ENCODE measurements around the gene CDK2.
"Not testable (repeated sequence)": the region's sequence is repeated elsewhere in the genome, so short reads cannot be mapped to it uniquely, and the experiment has no call there.

CDK2 gene

DNA sequence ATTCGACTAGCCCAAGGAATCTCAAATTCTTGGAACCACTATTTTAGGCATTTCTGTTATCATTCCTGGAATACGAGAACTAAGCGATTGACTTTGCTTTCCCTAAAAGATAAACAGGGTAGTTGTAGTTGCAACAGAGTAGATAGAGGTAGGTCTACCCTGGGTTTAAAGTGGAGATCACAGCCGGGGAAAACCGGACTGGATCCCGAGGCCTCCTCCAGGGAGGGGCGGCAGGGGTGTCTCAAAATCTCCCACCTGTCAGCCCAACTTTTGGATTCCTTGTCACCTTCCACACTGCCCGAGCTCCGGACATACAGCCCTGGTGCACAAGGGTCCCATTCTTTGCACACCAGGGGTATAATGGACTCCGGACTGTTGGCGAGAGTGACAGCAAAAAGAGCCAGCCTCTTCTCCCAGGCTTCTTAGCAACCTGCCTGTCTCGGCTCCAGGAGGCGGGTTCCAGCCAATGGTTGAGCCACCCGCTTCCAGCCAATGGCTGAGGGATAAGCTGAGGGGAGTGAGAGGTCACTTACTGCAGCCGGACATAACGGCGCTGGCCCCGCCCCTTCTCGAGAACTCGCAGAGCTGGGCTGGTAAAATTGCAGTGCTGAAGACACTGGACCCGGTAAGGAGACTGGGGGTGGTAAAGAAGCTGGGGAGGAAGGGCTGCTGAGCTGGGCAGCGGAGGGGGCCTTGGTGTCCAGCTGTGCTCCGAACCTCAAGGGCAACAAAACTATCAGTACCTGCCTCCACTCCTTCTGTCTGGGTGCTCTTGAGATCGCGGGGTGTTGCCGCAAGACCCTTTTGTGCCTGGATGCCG is 30.3 kb downstream of the CDK2 start, which contains the start of gene SUOX:
Gene SUOX (plus strand): TSS at position 562 of the 820 bp plus-strand sequence. CDS start 4,946 bp downstream, outside the sequence.
- Histone ChIP-seq H3K4me2 (ENCODE audit: low read length) (peak within 1 kb of the TSS; percentile 97), H3K9me3 (ENCODE audit: control insufficient read depth, low read length) (no peaks in the 10 kb centered on the region), H3K27me3 (ENCODE audit: control insufficient read depth, insufficient read depth, low read length) (no peaks in the 10 kb centered on the region), H3K4me1 (peaks cover 7% of the 10 kb centered on the region), H3K79me2 (peaks cover 10% of the 10 kb centered on the region), H3K27ac (peak within 1 kb of the TSS; percentile 88), H3K36me3 (ENCODE audit: control insufficient read depth, insufficient read depth, low read length) (no peaks in the 10 kb centered on the region), H3K9ac (peak within 1 kb of the TSS; percentile 85), H3K4me3 (ENCODE audit: low read depth, low read length) (peak within 1 kb of the TSS; percentile 88), H2AFZ (peak within 1 kb of the TSS; percentile 86)
- TF ChIP-seq, protein P1, sequence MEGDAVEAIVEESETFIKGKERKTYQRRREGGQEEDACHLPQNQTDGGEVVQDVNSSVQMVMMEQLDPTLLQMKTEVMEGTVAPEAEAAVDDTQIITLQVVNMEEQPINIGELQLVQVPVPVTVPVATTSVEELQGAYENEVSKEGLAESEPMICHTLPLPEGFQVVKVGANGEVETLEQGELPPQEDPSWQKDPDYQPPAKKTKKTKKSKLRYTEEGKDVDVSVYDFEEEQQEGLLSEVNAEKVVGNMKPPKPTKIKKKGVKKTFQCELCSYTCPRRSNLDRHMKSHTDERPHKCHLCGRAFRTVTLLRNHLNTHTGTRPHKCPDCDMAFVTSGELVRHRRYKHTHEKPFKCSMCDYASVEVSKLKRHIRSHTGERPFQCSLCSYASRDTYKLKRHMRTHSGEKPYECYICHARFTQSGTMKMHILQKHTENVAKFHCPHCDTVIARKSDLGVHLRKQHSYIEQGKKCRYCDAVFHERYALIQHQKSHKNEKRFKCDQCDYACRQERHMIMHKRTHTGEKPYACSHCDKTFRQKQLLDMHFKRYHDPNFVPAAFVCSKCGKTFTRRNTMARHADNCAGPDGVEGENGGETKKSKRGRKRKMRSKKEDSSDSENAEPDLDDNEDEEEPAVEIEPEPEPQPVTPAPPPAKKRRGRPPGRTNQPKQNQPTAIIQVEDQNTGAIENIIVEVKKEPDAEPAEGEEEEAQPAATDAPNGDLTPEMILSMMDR (IDR thresholded peaks at IDR 0.05) = no peak

DNA sequence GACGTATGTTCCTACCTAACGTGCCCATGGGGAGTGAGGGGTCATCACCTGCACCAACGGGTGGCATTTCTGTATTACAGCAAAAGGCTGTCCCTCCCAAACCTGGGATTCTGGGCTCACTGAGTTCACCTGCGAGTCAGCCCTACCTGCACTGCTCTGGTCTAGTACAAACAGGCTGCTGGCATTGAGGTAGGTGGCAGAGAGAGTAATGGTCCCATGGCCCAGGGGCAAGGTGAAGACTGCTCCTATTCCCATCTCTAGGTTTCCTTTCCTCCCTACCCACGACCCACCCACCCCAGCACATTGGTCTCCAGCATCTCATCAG is 30.9 kb downstream of the CDK2 start:
- Histone ChIP-seq H3K36me3 (ENCODE audit: control insufficient read depth, insufficient read depth, low read length) (no peaks in the 10 kb centered on the region), H3K4me1 (peaks cover 11% of the 10 kb centered on the region), H3K27me3 (ENCODE audit: control insufficient read depth, insufficient read depth, low read length) (no peaks in the 10 kb centered on the region), H3K27ac (peak overlapping the region; percentile 88), H3K4me3 (ENCODE audit: low read depth, low read length) (peak overlapping the region; percentile 88), H3K79me2 (peaks cover 10% of the 10 kb centered on the region), H3K9ac (peak overlapping the region; percentile 85), H3K4me2 (ENCODE audit: low read length) (peak overlapping the region; percentile 97), H3K9me3 (ENCODE audit: control insufficient read depth, low read length) (no peaks in the 10 kb centered on the region), H2AFZ (peak overlapping the region; percentile 86)
- TF ChIP-seq, protein P1 (IDR thresholded peaks at IDR 0.05) = no peak

DNA sequence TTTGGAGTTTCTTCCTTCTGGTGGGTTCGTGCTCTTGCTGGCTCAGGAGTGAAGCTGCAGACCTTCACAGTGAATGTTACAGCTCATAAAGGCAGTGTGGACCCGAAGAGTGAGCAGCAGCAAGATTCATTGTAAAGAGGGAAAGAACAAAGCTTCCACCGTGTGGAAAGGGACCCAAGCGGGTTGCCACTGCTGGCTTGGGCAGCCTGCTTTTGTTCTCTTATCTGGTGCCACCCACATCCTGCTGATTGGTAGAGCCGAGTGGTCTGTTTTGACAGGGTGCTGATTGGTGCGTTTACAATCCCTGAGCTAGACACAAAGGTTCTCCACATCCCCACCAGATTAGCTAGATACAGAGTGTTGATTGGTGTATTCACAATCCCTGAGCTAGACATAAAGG is 32.9 kb downstream of the CDK2 start:
- not testable (repeated sequence) for H3K79me2 ChIP-seq; H3K9ac ChIP-seq; H3K9me3 ChIP-seq (ENCODE audit: control insufficient read depth, low read length); H3K36me3 ChIP-seq (ENCODE audit: control insufficient read depth, insufficient read depth, low read length); H3K27ac ChIP-seq; H3K4me2 ChIP-seq (ENCODE audit: low read length); H2AFZ ChIP-seq; H3K27me3 ChIP-seq (ENCODE audit: control insufficient read depth, insufficient read depth, low read length); H3K4me3 ChIP-seq (ENCODE audit: low read depth, low read length)
- peaks cover 11% of the 10 kb centered on the region for H3K4me1 ChIP-seq

DNA sequence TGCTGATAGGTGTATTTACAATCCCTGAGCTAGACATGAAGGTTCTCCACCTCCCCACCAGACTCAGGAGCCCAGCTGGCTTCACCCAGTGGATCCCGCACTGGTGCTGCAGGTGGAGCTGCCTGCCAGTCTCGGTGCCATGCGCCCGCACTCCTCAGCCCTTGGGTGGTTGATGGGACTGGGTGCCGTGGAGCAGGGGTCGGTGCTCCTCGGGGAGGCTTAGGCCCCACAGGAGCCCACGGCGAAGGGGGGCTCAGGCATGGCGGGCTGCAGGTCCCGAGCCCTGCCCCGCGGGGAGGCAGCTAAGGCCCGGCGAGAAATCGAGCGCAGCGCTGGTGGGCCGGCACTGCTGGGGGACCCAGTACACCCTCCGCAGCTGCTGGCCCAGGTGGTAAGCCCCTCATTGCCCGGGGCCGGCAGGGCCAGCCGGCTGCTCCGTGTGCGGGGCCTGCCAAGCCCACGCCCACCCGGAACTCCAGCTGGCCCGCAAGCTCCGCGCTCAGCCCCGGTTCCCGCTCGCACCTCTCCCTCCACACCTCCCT is 33.4 kb downstream of the CDK2 start:
- not testable (repeated sequence) for H3K27ac ChIP-seq; H3K4me2 ChIP-seq (ENCODE audit: low read length); H3K4me3 ChIP-seq (ENCODE audit: low read depth, low read length); H3K79me2 ChIP-seq; H3K36me3 ChIP-seq (ENCODE audit: control insufficient read depth, insufficient read depth, low read length); H3K9me3 ChIP-seq (ENCODE audit: control insufficient read depth, low read length); H2AFZ ChIP-seq; H3K27me3 ChIP-seq (ENCODE audit: control insufficient read depth, insufficient read depth, low read length); H3K9ac ChIP-seq
- H3K4me1 ChIP-seq = peaks cover 11% of the 10 kb centered on the region

DNA sequence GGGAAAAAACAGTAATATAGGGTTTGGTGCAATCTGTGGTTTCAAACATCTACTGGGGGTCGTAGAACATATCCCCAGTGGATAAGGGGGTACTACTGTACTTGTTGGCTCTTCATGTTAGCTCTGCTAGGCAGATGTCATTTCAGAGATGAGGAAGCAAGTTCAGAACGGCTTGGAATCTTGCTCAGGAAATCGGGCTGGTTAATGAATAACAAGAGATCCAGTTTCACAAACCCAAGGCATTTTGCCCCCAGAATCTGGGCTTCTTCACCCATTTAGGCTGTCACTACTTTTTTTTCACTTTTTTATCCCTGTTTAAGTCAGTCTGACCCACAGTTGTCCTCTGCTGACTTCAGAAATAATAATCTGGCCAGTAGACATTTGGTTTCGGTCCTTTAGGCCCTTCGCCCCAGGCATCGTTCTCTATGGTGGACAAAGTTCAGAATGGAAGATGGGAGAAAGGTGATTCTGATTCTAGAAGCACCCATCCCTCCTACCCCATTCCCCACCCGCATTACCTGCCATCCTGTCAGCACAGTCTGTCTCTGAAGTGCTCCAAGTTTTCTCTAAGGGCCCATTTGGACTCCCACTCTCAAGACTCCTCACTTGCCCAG is 35.0 kb downstream of the CDK2 start:
- Histone ChIP-seq H3K9ac (no peak overlapping the region), H3K27me3 (ENCODE audit: control insufficient read depth, insufficient read depth, low read length) (no peaks in the 10 kb centered on the region), H3K9me3 (ENCODE audit: control insufficient read depth, low read length) (no peaks in the 10 kb centered on the region), H3K27ac (peak overlapping the region; percentile 65), H3K4me3 (ENCODE audit: low read depth, low read length) (no peak overlapping the region), H3K4me2 (ENCODE audit: low read length) (no peak overlapping the region), H2AFZ (no peak overlapping the region), H3K79me2 (peaks cover 10% of the 10 kb centered on the region), H3K4me1 (peaks cover 11% of the 10 kb centered on the region), H3K36me3 (ENCODE audit: control insufficient read depth, insufficient read depth, low read length) (no peaks in the 10 kb centered on the region)
- TF ChIP-seq, protein P1 (IDR thresholded peaks at IDR 0.05) = no peak

DNA sequence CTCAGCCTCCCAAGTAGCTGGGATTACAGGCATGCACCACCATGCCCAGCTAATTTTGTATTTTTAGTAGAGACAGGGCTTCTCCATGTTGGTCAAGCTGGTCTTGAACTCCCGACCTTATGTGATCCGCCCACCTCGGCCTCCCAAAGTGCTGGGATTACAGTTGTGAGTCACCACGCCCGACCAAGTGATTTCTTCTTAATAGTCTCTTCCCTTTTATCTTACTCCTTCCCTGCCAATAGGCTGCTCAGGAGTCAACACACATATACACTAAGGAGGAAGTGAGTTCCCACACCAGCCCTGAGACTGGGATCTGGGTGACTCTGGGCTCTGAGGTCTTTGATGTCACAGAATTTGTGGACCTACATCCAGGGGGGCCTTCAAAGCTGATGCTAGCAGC is 36.7 kb downstream of the CDK2 start:
- not testable (repeated sequence) for H3K9me3 ChIP-seq (ENCODE audit: control insufficient read depth, low read length); H3K4me3 ChIP-seq (ENCODE audit: low read depth, low read length); H3K79me2 ChIP-seq; H3K4me2 ChIP-seq (ENCODE audit: low read length); H2AFZ ChIP-seq; H3K36me3 ChIP-seq (ENCODE audit: control insufficient read depth, insufficient read depth, low read length); H3K27ac ChIP-seq; H3K27me3 ChIP-seq (ENCODE audit: control insufficient read depth, insufficient read depth, low read length); H3K9ac ChIP-seq
- peaks cover 10% of the 10 kb centered on the region for H3K4me1 ChIP-seq
